ENCODE results near the gene L2HGDH.

L2HGDH gene

DNA sequence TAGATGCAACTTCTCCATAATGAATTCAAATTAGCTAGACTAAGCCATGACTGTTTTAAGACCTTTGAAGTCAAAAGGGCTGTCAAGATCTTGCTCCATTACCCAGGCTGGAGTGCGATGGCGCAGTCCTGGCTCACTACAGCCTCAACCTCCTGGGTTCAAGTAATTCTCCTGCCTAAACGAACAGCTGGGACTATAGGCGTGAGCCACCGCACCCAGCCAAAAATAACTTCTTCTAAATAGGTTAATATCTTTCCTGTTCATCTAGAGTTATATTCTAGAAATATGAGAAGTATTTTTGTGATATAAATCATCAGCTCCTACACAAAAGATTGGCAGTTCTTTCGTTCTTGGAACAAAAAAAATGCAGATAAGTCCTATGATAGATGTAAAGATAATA is 41.1 kb downstream of the L2HGDH start:
- no peak for DNase-seq

- DNase-seq = no peak
Measured at GRCh38 chr14:50265029-50265428, 47.0 kb downstream of the L2HGDH start.

- no peak for DNase-seq
Measured at GRCh38 chr14:50263321-50263720, 48.7 kb downstream of the L2HGDH start.

- no peak for DNase-seq
Measured at GRCh38 chr14:50262865-50263264, 49.2 kb downstream of the L2HGDH start.

DNA sequence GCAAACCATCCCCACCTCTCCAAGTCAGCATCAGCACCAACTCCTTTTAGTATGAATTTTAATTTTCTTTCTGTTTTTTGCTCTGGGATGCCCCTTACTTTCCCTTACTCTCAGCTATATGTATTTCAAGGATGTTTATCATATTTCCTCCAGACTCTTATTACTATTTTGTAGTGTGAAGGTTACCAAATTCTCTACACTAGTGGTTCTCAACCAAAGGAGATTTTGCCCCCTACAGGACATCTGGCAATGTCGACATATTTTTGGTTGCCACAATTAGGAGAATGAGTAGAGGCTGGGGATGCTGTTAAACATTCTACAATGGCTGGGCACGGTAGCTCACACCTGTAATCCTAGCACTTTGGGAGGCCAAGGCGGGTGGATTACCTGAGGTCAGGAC is 51.5 kb downstream of the L2HGDH start:
- DNase-seq = peak; percentile 5

DNA sequence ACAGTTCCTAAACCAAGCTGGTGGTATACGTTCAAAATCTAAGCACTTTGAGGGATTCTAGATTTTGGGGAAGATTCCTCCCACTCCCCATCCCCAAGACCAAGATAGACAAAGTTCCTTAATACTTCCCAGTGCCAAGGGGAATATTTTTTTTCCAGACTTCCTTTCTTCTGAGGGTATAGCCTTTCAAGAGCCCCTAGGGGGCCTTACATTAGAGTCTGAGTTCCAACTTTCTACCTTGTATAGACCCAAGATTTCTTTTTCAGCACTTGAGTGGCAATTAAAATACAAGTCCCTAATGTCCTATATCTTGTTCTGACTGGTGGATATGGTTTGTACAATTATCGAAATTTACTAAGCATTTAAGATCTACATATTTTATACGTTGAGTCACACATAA is 52.0 kb downstream of the L2HGDH start:
- DNase-seq = no peak

GRCh38 chr14:50257732-50258131 is 54.3 kb downstream of the L2HGDH start:
- no peak for DNase-seq

GRCh38 chr14:50254248-50254647 is 57.8 kb downstream of the L2HGDH start:
- no peak for DNase-seq

DNA sequence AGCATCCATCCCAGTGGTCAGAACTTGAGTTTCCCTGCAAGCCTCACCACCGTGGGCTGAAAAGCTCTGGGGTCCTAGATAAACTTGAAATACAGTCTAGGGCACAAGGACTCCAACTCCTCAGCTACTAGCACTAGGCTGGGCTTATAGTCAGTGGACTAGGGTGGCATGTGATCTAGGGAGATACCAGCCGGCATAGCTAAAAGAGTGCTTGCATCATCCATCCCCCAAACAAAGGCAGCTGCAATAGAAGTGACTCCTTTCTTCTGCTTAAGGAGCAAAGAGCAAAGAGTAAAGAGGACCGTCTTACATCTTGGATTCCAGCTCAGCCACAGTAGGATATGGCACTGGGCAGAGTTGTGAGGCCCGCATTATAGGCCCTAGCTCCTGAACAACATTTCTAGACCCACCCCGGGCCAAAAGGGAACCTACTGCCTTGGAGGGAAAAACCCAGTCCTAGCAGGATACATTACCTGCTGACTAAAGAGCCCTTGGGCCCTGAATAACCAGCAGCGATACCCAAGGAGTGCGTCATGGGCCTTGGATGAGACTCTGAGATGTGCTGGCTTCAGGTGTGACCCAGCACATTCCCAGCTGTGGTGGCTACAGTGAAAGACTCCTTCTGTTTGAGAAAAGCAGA is 62.8 kb downstream of the L2HGDH start:
- no peak for DNase-seq

DNA sequence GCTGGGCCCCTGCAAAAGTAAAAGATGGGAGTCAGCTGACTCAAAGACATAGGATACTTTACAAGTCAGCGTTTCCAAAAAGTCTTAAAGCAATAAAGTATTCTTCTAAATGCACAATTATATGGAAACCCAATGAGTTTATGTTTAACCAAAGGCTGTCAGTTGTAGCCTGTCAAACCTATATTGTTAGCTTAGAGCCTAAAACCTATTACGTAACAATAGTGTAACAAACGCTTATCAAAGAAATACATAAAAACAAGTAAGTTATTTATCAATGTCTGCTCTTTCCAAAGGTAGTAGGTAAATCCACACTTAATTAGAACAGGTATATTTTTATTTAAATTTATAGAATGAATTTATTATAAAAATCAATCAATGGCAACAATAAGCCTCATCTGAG is 64.8 kb downstream of the L2HGDH start:
- DNase-seq = no peak

DNA sequence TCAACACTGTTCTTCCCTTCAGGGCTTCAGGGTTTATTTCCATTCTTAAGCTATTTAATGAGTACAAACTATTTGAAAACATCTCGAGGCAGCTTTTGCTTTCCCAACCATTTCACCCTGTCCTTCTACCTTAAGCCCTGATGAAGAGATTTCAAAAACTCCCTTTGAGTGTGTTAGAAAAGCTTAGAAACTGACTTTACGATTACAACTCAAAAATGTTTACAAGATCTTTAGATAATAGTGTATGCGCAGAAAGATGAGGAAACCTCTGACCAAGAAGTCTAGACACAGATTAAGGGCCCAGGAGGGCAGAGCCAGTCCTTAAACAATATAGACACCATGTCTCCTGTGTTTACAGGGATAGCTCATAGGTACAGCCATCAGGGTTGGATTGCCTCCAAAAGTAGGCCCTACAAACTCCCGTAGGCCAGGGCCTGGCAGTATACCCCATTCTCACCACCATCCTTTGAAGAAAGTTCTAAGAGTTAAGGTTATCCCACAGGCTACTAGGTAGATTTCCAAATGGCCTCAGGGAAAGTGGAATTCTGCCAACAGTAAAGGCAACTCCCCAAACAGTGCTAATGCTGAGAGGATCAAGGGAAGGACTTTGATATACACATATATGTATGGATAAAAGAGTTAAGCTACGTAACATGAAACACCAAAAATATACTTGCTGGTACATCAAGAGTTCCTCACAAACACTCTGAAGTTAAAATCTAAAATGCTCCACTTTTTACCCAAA is 69.3 kb downstream of the L2HGDH start:
- DNase-seq = no peak

GRCh38 chr14:50242096-50242495 is 69.9 kb downstream of the L2HGDH start:
- no peak for DNase-seq

DNA sequence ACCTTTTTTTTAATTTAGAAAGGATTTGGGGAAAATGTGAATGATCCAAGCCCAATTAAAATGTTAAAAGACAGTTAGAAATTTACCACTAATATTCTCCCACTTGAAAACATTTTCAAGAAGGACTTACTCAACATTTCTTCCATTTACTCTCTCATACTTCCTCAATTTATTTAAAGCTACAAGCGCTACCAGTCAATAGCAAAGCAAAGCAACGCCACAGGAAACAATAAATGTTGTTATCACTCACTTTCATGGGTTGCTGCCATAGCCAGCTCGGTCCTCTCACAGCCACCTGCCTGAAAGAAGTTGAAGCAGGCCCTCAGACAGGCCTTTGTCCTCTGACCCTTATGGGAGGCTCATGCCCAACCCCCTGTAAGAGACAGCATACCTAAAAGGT is 74.6 kb downstream of the L2HGDH start:
- DNase-seq = no peak

DNA sequence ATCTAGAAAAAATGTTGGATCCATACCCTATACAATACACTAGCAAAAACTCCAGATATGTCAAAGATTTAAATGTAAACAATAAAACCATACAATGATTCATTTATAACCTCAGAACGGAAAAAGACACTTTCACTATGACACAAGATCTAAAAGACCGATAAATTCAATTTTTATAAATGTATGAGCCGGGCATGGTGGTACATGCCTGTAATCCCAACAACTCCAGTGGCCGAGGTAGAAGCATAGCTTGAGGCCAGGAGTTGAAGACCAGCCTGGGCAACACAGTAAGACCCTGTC is 78.1 kb downstream of the L2HGDH start:
- DNase-seq = no peak

DNA sequence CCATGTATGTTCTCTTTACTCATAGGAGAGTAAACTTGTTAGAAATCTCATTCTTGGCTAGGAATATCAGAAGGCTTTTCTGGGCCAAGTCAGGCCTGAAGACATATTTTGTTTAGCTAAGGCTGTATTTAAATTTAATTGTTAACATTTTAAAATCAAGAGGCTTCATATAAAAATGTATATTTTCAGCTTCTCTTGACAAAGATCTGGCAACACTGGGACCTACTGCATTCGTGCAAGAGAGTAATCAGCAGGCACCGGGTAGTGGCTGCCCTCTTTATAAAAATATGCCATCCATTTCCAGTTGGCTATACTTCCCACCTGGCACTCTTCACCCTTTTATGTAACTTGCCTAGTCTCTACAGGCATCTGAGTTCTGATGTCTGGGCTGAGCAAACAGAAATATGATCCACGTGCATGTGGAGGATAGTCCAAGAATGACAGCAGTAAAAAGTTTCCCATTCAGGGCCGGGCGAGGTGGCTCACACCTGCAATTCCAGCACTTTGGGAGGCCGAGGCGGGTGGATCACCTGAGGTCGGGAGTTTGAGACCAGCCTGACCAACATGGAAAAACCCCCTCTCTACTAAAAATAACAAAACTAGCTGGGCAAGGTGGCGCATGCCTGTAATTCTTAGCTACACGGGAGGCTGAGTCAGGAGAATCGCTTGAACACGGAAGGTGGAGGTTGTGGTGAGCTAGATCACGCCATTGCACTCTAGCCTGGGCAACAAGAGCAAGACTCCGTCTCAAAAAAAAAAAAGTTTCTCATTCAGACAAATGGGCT is 78.7 kb downstream of the L2HGDH start:
- DNase-seq = no peak

DNA sequence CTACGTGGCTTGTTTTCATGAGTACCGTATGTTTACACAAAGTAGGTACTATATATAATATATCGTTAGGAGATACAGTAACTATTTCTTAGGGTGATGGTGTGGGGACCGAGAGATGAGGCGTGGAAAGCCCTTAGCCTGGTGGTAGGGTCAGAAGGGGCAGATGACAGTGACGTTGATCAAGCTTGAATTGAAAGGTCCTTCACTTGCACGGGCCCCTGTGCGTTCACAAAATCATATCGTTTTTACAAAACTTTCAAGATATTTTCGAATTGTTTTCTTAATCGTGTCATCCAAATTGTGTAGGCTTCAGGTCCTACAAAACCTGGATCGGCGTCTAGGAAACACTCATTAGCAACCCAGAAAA is 79.8 kb downstream of the L2HGDH start:
- no peak for DNase-seq

DNA sequence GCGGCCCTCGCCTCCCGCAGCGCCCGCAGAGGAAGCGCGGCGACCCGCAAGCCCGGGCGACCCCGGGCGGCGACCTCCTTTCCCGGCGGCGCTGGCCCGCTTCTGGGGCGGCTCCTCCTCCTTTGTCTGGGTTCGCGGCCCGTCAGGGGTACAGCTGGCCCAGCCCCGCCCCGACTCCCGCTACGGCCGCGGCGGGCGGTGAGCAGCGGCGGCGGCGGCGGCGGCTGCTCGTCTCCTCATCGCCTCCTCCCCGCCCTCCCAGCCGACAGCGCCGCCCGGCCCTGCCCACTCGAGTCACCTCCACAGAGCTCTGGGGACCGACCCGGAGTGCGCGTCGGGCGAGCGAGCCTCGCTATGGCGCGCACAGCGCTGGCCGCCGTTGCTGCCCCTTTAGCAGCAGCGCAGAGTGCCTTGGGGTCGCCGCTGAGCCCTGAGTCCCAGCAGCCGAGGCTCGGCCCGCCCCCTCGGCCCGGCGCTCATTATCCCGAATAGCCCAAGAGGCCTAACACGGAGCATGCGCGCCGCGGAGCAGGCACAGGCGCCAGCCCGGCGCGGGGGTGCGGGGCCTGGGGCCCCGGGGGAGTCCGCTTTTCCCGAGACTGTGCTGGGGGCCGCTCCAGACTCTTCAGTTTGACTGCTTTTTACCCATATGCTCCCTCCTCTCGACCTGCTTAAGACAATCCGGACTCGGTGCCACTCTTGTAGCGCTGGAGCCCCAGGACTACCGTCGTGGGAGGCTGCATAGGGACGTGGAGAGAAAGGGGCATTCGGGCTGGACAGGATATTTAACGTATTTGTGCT is 80.4 kb downstream of the L2HGDH start, which contains the start of gene SOS2:
Gene SOS2, minus strand, starts transcription at position 104 of the 801 bp plus-strand sequence. CDS start 295 bp downstream, outside the sequence.
- peak; percentile 90 for DNase-seq

GRCh38 chr14:50230701-50231474 is 81.1 kb downstream of the L2HGDH start:
- DNase-seq = peak; percentile 48

- no peak for DNase-seq
Measured at GRCh38 chr14:50230401-50230700, 81.7 kb downstream of the L2HGDH start.

DNA sequence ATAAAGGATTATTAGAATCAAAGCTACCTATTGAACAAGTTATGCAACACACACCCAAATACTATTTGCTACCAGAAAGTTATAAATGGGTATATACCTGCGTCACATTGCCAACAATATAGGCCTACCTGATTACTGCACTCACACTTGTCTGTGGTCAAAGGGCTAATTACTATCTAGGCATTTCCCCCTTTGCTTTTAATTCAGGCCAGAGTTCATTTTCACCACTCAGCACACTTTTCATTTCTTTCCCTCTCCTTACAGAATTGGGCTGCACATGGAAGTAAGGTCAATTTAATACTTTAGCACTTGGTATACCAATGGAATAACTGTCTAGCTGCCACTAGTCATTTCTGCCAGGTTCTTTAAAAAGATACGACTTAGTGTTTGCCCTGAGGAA is 82.3 kb downstream of the L2HGDH start:
- DNase-seq = peak; percentile 14

DNA sequence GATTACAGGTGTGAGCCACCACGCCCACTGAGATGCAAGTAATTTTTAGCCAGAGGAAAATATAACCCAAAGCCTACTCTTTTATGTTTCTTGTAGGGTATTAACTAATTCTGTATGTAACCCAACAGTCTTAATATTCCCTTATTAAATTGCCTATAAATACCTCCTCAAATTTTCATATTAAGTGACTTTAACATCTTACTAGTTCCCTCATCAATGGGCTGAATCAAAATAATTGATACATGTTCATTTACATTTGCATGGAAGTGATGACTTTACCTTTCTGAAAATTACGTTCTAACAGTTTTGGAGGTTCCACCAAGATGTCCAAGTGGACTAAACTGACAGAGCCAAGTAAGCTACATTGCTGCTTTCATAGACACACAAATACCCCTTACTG is 83.7 kb downstream of the L2HGDH start:
- DNase-seq = no peak

DNA sequence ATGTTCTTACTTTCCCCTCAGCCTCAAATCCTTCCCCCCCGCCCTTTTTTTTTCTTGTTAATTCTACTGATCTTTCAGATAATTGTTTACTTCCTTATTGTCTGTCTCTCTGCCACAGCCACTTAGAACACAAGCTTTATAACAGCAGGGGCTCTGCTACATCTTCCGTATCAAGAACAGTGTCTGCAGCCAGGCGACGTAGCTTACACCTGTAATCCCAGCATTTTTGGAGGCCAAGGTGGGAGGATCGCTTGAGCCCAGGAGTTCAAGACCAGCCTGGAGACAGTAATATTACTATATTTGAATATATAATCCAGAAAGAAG is 86.1 kb downstream of the L2HGDH start:
- no peak for DNase-seq

Data from midbrain (tissue), 1 donor.